Smooth muscle cell (in vitro differentiated cells): ENCODE measurements around the gene DIS3L2. TPM values are rescaled to one million over a fixed set of nuclear protein-coding genes. Genes with fewer than 3 reads are reported as not detected.

Experiments used
- DNase-seq: peaks from one replicate; lab custom pipeline; 2025; ENCODE audit not compliant: unreplicated experiment; lab: John Stamatoyannopoulos, UW
- H2AFZ ChIP-seq: fragments of 200-600 bp; sonication (generic); 2 replicates; pipeline ENCODE4 v1.6.0; 2016; ENCODE audit warnings: antibody characterized with exemption, low read depth, mild to moderate bottlenecking
- H3F3A ChIP-seq: fragments of 200-600 bp; sonication (generic); 2 replicates; pipeline ENCODE4 v1.6.0; 2017; ENCODE audit warnings: antibody characterized with exemption, low read depth
- H3K27ac ChIP-seq: fragments of 200-600 bp; sonication (generic); 2 replicates; pipeline ENCODE4 v1.5.1; 2016; ENCODE audit warnings: low read depth, mild to moderate bottlenecking
- H3K27me3 ChIP-seq: fragments of 200-600 bp; sonication (generic); 2 replicates; pipeline ENCODE4 v1.6.1; 2016; ENCODE audit warnings: low read depth, mild to moderate bottlenecking
- H3K36me3 ChIP-seq: fragments of 200-600 bp; sonication (generic); 2 replicates; pipeline ENCODE4 v1.5.1; 2016; ENCODE audit warnings: low read depth
- H3K4me1 ChIP-seq: fragments of 200-600 bp; sonication (generic); 2 replicates; pipeline ENCODE4 v1.5.1; 2016; ENCODE audit warnings: low read depth
- H3K4me2 ChIP-seq: fragments of 200-600 bp; sonication (generic); 2 replicates; pipeline ENCODE4 v1.6.0; 2016; ENCODE audit warnings: mild to moderate bottlenecking
- H3K4me3 ChIP-seq: fragments of 200-600 bp; sonication (generic); 2 replicates; pipeline ENCODE4 v1.5.1; 2016; ENCODE audit warnings: mild to moderate bottlenecking
- H3K79me2 ChIP-seq: fragments of 200-600 bp; sonication (generic); 2 replicates; pipeline ENCODE4 v1.6.0; 2016; ENCODE audit warnings: low read depth, mild to moderate bottlenecking
- H3K9ac ChIP-seq: fragments of 200-600 bp; sonication (generic); 2 replicates; pipeline ENCODE4 v1.6.0; 2016; ENCODE audit warnings: low read depth
- H3K9me3 ChIP-seq: fragments of 200-600 bp; sonication (generic); replicated peaks from 2 replicates; pipeline ENCODE4 v1.5.1; 2016; ENCODE audit warnings: low read depth
- H4K20me1 ChIP-seq: fragments of 200-600 bp; sonication (generic); 2 replicates; pipeline ENCODE4 v1.6.0; 2016; ENCODE audit warnings: low read depth
- CTCF ChIP-seq: fragments of 200-600 bp; sonication (generic); IDR thresholded peaks from 2 replicates; pipeline ENCODE4 v1.5.1; 2017; ENCODE audit warnings: borderline replicate concordance, mild to moderate bottlenecking, antibody characterized with exemption; ENCODE audit not compliant: insufficient read depth, poor library complexity, severe bottlenecking
- WGBS: methylation state at CpG from one replicate; pipeline ENCODE4 v1.1.7; 2016; ENCODE audit warnings: low lambda C conversion rate; 5-methylcytosine and 5-hydroxymethylcytosine counted together
- polyA plus RNA-seq: library from polyadenylated mRNA; unstranded; fragments of >200 nt; fragmentation: Nextera tagmentation; extraction: Ambion mirVana; gene quantifications from 2 replicates; pipeline ENCODE4 v1.2.1, GENCODE V29; 2016
- total RNA-seq: library from RNA; depleted of rRNA; stranded (reverse); fragments of >200 nt; gene quantifications from 2 replicates; pipeline ENCODE4 v1.2.3, GENCODE V29; 2014

The DIS3L2 gene
- total and polyA plus RNA-seq, 2 experiments from 2014 or later = 11.4 to 25.2 TPM

- no peaks in the 10 kb centered on the region for H3K4me1 ChIP-seq
- H4K20me1 ChIP-seq = no peaks in the 10 kb centered on the region
- no peaks in the 10 kb centered on the region for H3K27me3 ChIP-seq
- H3K9me3 ChIP-seq = no peaks in the 10 kb centered on the region
- no peak for TF ChIP-seq CTCF
- no peak for DNase-seq
- WGBS = 95% methylated on average over 6 of the region's 6 CpGs
- no peaks in the 10 kb centered on the region for H3K79me2 ChIP-seq
- no peaks in the 10 kb centered on the region for H3F3A ChIP-seq
- no peak overlapping the region for H3K4me3 ChIP-seq
- H3K4me2 ChIP-seq = no peak overlapping the region
- no peak overlapping the region for H3K9ac ChIP-seq
- H2AFZ ChIP-seq = no peak overlapping the region
- no peaks in the 10 kb centered on the region for H3K36me3 ChIP-seq
- H3K27ac ChIP-seq = no peak overlapping the region
Measured at GRCh38 chr2:232281858-232282507, 320.5 kb downstream of the DIS3L2 start.

GRCh38 chr2:232282508-232283055, 321.1 kb downstream of the DIS3L2 start:
- H3F3A ChIP-seq = no peaks in the 10 kb centered on the region
- H3K79me2 ChIP-seq = no peaks in the 10 kb centered on the region
- no peaks in the 10 kb centered on the region for H3K36me3 ChIP-seq
- H3K9ac ChIP-seq = no peak overlapping the region
- H3K9me3 ChIP-seq = no peaks in the 10 kb centered on the region
- no peak overlapping the region for H3K27ac ChIP-seq
- H3K4me1 ChIP-seq = no peaks in the 10 kb centered on the region
- H3K4me3 ChIP-seq = no peak overlapping the region
- no peak overlapping the region for H3K4me2 ChIP-seq
- TF ChIP-seq CTCF = no peak
- no peaks in the 10 kb centered on the region for H3K27me3 ChIP-seq
- no peak overlapping the region for H2AFZ ChIP-seq
- no peaks in the 10 kb centered on the region for H4K20me1 ChIP-seq
- WGBS = 99% methylated on average over 9 of the region's 9 CpGs
- DNase-seq = no peak

- Histone ChIP-seq H3K27ac (no peak overlapping the region), H2AFZ (no peak overlapping the region), H3K36me3 (no peaks in the 10 kb centered on the region), H3K9ac (no peak overlapping the region), H3K79me2 (no peaks in the 10 kb centered on the region), H4K20me1 (no peaks in the 10 kb centered on the region), H3F3A (no peaks in the 10 kb centered on the region), H3K4me1 (no peaks in the 10 kb centered on the region), H3K27me3 (no peaks in the 10 kb centered on the region), H3K9me3 (no peaks in the 10 kb centered on the region), H3K4me2 (peak overlapping the region; percentile 7), H3K4me3 (no peak overlapping the region)
- no peak for DNase-seq
- whole genome bisulfite sequencing = 36% methylated on average over 5 of the region's 5 CpGs
- no peak for TF ChIP-seq CTCF
Measured at GRCh38 chr2:232286001-232286868, 324.7 kb downstream of the DIS3L2 start.
